PC-9 (cell line): ENCODE measurements around the gene NUP205. TPM values are rescaled to one million over a fixed set of nuclear protein-coding genes. Genes with fewer than 3 reads are reported as not detected.

ENCODE experiments used
- Bru-seq: library from RNA; stranded (reverse); fragments of 400-500 nt; gene quantifications from one replicate; lab custom pipeline; 2021; lab: Mats Ljungman, UMichigan
- BruChase-seq, 2 experiments: library from RNA; stranded (reverse); fragments of 400-500 nt; gene quantifications; one replicate each; lab custom pipeline; 2021; lab: Mats Ljungman, UMichigan
- BruUV-seq: library from RNA; stranded (reverse); fragments of 400-500 nt; replicated peaks from 2 replicates; lab custom pipeline; 2021; lab: Mats Ljungman, UMichigan
- CTCF ChIA-PET: fragments of 300-600 bp; sonication (Branson Sonifier 250); formaldehyde crosslinking; loops from one replicate; lab custom pipeline; 2022; ENCODE audit warnings: antibody characterized with exemption; lab: Charles Lee
- POLR2A ChIA-PET: fragments of 300-600 bp; sonication (Branson Sonifier 250); formaldehyde crosslinking; loops from one replicate; lab custom pipeline; 2022; ENCODE audit warnings: antibody characterized with exemption; ENCODE audit not compliant: unreplicated experiment; lab: Charles Lee
- DNase-seq, 2 experiments: peaks; one replicate each; pipeline versions ENCODE4 v3.0.0 to v3.0.0-alpha.2; 2015 to 2022; ENCODE audit warnings: mixed read lengths in 1 of 2
- H2AFZ ChIP-seq: fragments of 200-600 bp; sonication (generic); 2 replicates; pipeline ENCODE4 v1.8.1; 2017; ENCODE audit warnings: antibody characterized with exemption
- H3F3A ChIP-seq: fragments of 200-600 bp; sonication (generic); 2 replicates; pipeline ENCODE4 v1.8.1; 2017; ENCODE audit warnings: antibody characterized with exemption, mild to moderate bottlenecking, low read depth; ENCODE audit not compliant: insufficient read depth
- H3K27ac ChIP-seq: fragments of 200-600 bp; sonication (generic); 2 replicates; pipeline ENCODE4 v1.6.1; 2016; ENCODE audit warnings: mixed run types
- H3K27me3 ChIP-seq: fragments of 200-600 bp; sonication (generic); 2 replicates; pipeline ENCODE4 v1.6.1; 2016; ENCODE audit warnings: low read depth, mixed run types; ENCODE audit not compliant: insufficient read depth
- H3K36me3 ChIP-seq: fragments of 200-600 bp; sonication (generic); 2 replicates; pipeline ENCODE4 v1.6.1; 2016; ENCODE audit warnings: low read depth, mixed run types
- H3K4me1 ChIP-seq: fragments of 200-600 bp; sonication (generic); replicated peaks from 2 replicates; pipeline ENCODE4 v1.6.1; 2016; ENCODE audit warnings: mixed run types; ENCODE audit not compliant: insufficient read depth
- H3K4me2 ChIP-seq: fragments of 200-600 bp; sonication (generic); 2 replicates; pipeline ENCODE4 v1.6.1; 2017; ENCODE audit warnings: mixed run types
- H3K4me3 ChIP-seq: fragments of 200-600 bp; sonication (generic); 2 replicates; pipeline ENCODE4 v1.6.1; 2016; ENCODE audit warnings: mixed run types
- H3K79me2 ChIP-seq: fragments of 200-600 bp; sonication (generic); 2 replicates; pipeline ENCODE4 v1.6.1; 2017; ENCODE audit warnings: low read depth, mixed run types
- H3K9me2 ChIP-seq: fragments of 200-600 bp; sonication (generic); 2 replicates; pipeline ENCODE4 v1.8.1; 2017; ENCODE audit warnings: mild to moderate bottlenecking; ENCODE audit not compliant: insufficient read depth
- H3K9me3 ChIP-seq: fragments of 200-600 bp; sonication (generic); 2 replicates; pipeline ENCODE4 v1.8.1; 2016; ENCODE audit warnings: low read depth; ENCODE audit not compliant: insufficient read depth
- H4K20me1 ChIP-seq: fragments of 200-600 bp; sonication (generic); 2 replicates; pipeline ENCODE4 v1.8.1; 2017; ENCODE audit not compliant: insufficient read depth
- EZH2 ChIP-seq: fragments of 200-600 bp; sonication (generic); IDR thresholded peaks from 2 replicates; pipeline ENCODE4 v1.8.0; 2017; ENCODE audit warnings: antibody characterized with exemption, low read depth
- intact Hi-C: fragments of 100-400 bp; cut with micrococcal nuclease; formaldehyde crosslinking; loops from one replicate; pipeline ENCODE4 v1.10.0; 2022; ENCODE audit not compliant: unreplicated experiment
- long read RNA-seq: library from polyadenylated mRNA; stranded (forward); transcript quantifications from one replicate; pipeline ENCODE4 v2.0.0, GENCODE V29; 2022
- total RNA-seq: library from RNA; stranded (reverse); gene quantifications from 2 replicates; pipeline ENCODE4 v1.2.3, GENCODE V29; 2021
- TF ChIP-seq, protein P1 (sequence below): fragments of 200-600 bp; sonication (generic); conservative IDR thresholded peaks from 2 replicates; pipeline ENCODE4 v1.6.1; 2017; ENCODE audit warnings: mixed run types, antibody characterized with exemption, mild to moderate bottlenecking, moderate library complexity

NUP205 gene
- total RNA-seq (75.4 and 108 TPM in 2 replicates), Bru-seq, nascent RNA (percentile 93 among the genes with signal in this experiment), BruChase-seq, experiment 1, labeled RNA remaining after a 2-hour chase (percentile 88 among the genes with signal in this experiment), BruChase-seq, experiment 2, labeled RNA remaining after a 6-hour chase (percentile 94 among the genes with signal in this experiment)
- long read RNA-seq, full-length matches to known transcripts = 32 of 51 reads
- long read RNA-seq, partial matches to known transcripts = 10 of 51 reads
- long read RNA-seq, other reads (novel, unspliced or antisense) = 9 of 51 reads

DNA sequence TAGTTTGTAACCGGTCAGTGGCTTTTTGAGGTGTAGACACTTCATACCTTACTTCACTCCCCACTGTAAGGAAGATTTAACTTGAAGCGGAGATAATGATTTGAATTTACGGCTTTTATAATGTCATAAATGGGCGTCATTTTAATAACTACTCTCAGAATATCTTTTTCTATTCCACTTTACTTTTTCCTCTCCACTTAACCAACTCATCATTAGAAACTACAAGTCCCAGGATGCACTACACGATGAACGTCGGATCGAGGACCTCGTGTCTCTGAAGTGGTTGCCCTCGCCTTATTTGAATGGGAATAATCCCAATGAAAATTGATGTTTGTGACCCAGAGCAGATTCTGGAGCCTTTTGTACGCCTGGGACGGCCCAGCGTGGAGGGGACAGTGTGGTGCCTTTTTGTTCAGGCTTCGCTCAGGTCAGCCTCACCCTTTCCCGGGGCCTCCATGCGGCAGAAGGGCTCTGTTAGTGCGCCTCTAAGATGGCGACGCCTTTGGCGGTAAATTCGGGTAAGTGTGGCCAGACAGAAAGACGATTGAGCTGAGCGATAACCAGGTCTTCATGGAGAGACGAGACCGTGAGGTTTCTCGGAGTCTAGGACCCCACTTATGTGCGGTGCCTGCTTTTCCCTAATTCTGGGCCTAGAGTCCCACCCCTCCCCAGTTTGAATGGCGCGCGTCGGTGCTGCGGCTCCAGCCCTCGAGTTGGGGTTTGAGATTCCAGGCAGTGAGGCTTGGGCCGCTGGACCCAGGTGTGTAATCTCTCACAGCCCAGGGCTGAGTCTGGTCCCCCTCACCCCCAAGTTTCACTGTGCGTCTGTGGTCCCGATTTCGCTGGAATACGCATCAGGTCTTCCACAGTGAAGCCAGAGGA is at the start of gene NUP205:
TSS of gene NUP205 (plus strand) at position 463 of the 882 bp plus-strand sequence. CDS start at position 491, 28 bp downstream.
- CTCF ChIA-PET = interaction anchor here (0.6 kb wide), 1 partner anchor 197 kb away, joined by 6 read pairs; no protein-coding TSS in a partner anchor

GRCh38 chr7:135508883-135509588 is 48.7 kb upstream of the NUP205 start:
- H4K20me1 ChIP-seq = peaks cover 23% of the 10 kb centered on the region
- intact Hi-C loops = loop anchor here (5.0 kb wide), 1 partner anchor 97 kb away; no protein-coding TSS in a partner anchor
- peak overlapping the region; percentile 77 for H3K27ac ChIP-seq
- no peaks in the 10 kb centered on the region for H3K27me3 ChIP-seq
- TF ChIP-seq, protein P1, sequence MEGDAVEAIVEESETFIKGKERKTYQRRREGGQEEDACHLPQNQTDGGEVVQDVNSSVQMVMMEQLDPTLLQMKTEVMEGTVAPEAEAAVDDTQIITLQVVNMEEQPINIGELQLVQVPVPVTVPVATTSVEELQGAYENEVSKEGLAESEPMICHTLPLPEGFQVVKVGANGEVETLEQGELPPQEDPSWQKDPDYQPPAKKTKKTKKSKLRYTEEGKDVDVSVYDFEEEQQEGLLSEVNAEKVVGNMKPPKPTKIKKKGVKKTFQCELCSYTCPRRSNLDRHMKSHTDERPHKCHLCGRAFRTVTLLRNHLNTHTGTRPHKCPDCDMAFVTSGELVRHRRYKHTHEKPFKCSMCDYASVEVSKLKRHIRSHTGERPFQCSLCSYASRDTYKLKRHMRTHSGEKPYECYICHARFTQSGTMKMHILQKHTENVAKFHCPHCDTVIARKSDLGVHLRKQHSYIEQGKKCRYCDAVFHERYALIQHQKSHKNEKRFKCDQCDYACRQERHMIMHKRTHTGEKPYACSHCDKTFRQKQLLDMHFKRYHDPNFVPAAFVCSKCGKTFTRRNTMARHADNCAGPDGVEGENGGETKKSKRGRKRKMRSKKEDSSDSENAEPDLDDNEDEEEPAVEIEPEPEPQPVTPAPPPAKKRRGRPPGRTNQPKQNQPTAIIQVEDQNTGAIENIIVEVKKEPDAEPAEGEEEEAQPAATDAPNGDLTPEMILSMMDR = no peak
- TF ChIP-seq EZH2 = no peak
- H3F3A ChIP-seq = peaks cover 9% of the 10 kb centered on the region; the same call in 1 of the 2 replicates
- peaks cover 54% of the 10 kb centered on the region for H3K79me2 ChIP-seq
- peak overlapping the region; percentile 96 for H3K4me2 ChIP-seq
- no peaks in the 10 kb centered on the region for H3K9me2 ChIP-seq
- peak overlapping the region; percentile 78 for H3K4me3 ChIP-seq
- ChIA-PET POLR2A (interaction anchor here (0.6 kb wide), 2 partner anchors 78 to 89 kb away, joined by 3 to 4 read pairs; no protein-coding TSS in a partner anchor), CTCF (interaction anchor here (0.5 to 0.6 kb wide), 2 partner anchors 8 to 606 kb away, joined by 4 read pairs; no protein-coding TSS in a partner anchor)
- no peak for DNase-seq
- BruUV-seq = TSS peak; percentile 64
- peaks cover 27% of the 10 kb centered on the region for H3K4me1 ChIP-seq
- peaks cover 4% of the 10 kb centered on the region; the same call in 1 of the 2 replicates for H3K36me3 ChIP-seq
- H3K9me3 ChIP-seq = no peaks in the 10 kb centered on the region
- H2AFZ ChIP-seq = peak overlapping the region; percentile 84

More for the DNA sequence above, at the start of gene NUP205:
- DNase-seq = peak; percentile 75 to 81
- no peak for TF ChIP-seq EZH2
- TF ChIP-seq, protein P1 = no peak
- H3K36me3 ChIP-seq = peaks cover 3% of the 10 kb centered on the region; the same call in 1 of the 2 replicates
- H3F3A ChIP-seq = peaks cover 15% of the 10 kb centered on the region
- TSS peak; percentile 99 for BruUV-seq
- H3K9me3 ChIP-seq = no peaks in the 10 kb centered on the region
- POLR2A ChIA-PET = interaction anchor here (0.6 kb wide), 1 partner anchor 70 kb away, joined by 4 read pairs; no protein-coding TSS in a partner anchor
- peak within 1 kb of the TSS; percentile 93 for H2AFZ ChIP-seq
- no peaks in the 10 kb centered on the region for H3K27me3 ChIP-seq
- intact Hi-C loops = loop anchor here (1.0 to 5.0 kb wide), 5 partner anchors 47 to 385 kb away; partner anchors contain the start of genes CNOT4 and CYREN
- peaks cover 10% of the 10 kb centered on the region for H4K20me1 ChIP-seq
- peak within 1 kb of the TSS; percentile 97 for H3K4me2 ChIP-seq
- H3K4me3 ChIP-seq = peak within 1 kb of the TSS; percentile 85
- peak within 1 kb of the TSS; percentile 91 for H3K27ac ChIP-seq
- peaks cover 6% of the 10 kb centered on the region for H3K4me1 ChIP-seq
- H3K9me2 ChIP-seq = no peaks in the 10 kb centered on the region
- H3K79me2 ChIP-seq = peaks cover 49% of the 10 kb centered on the region
